ENCODE data around the gene DKK1.
"Not testable (repeated sequence)": the region's sequence is repeated elsewhere in the genome, so short reads cannot be mapped to it uniquely, and the experiment has no call there.

The DKK1 gene

DNA sequence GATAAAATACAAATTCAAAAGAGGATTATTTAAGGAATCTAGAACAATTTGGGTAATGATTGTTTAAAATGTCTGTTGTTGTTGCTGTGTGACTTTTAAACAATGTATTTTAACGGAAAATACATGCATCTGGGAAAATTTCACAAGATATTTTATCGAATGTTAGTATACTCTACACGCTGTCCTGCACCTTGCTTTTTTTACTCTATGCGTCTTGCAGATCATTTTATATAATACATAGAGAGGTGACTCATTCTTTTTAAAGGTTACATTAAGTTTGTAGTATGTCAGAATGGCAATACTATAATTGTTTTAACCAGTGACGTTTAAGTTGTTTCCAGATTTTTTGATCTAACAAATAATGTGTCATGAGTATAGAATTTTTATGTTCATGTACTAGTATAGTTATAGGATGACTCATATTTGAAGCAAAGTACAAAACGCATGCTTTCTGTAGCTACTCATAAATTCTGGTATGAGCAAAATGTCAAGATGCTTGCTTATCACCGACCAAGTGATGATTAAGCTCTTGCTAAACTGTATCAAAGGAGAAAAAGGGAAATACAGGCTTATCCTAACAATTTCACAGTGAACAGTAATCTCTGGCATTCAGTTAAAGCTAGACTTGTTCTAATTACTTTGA lies 4.9 kb downstream of the DKK1 start:
- no peak for DNase-seq

DNA sequence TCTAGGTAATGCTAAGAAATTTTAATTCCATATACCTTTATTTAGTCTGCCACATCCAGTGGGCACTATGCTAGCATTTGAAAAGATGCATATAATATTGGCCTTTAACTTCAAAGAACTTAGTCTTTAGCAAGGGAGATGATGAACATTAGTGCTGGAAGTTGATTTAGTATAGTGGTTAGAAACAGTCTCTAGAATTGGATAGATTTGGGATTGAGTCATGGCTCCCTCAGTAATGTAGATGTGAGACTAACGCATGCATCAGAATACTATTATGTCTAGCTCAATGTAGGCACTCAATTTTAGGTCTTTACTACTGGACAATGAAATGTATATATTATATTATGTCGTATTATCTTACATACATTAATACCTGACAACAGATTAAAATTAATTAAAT lies 5.8 kb downstream of the DKK1 start:
- DNase-seq, result no peak

DNA sequence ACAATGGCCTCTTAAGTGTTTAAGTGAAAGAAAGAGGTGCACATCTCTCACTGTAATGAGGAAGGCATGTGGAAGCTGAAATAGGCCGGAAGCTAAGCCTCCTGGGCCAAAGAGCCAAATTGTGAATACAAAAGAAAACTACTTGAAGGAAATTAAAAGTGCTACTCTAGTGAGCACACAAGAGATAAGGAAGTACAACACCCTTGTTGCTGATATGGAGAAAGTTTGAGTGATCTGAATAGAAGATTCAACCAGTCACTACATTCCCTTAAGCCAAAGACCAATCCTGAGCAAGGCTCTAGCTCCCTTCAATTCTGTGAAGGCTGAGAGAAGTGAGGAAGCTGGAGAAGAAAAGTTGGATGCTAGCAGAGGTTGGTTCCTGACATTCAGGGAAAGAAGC lies 8.2 kb downstream of the DKK1 start:
- DNase-seq, result no peak

DNA sequence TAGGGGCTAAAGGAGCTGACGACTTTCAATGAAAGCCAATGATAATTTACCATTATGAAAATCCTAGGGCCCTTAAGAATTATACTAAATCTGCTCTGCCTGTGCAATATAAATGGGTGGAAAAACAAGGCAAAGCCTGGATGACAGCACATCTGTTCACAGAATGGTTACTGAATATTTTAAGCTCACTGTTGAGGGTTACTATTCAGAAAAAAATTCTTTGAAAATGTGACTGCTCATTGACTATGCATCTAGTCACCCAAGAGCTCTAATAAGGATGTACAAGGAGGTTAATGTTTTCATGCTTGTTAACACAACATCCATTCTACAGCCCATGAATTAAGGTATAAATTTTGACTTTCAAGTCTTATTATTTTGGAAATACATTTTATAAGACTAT lies 8.9 kb downstream of the DKK1 start:
- no peak for DNase-seq

DNA sequence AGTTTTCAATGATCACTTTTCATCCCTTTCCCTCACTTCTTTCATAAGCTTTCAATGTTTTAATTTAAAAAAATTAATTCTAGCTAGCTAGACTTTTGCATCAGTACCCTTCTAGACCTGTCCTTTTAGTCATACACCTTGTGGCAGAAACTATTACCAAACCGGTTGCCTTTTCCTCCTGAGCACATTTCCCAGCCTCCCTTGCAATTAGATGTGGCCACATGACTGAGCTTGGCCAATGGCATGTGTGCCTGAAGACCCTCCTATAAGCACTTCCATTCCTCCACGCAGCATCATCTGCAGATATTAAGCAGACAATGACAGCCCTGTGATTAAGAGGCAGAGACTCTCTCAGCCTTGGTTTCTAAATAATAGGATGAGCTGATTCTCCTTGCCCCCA lies 12.3 kb downstream of the DKK1 start:
- DNase-seq, result no peak

DNA sequence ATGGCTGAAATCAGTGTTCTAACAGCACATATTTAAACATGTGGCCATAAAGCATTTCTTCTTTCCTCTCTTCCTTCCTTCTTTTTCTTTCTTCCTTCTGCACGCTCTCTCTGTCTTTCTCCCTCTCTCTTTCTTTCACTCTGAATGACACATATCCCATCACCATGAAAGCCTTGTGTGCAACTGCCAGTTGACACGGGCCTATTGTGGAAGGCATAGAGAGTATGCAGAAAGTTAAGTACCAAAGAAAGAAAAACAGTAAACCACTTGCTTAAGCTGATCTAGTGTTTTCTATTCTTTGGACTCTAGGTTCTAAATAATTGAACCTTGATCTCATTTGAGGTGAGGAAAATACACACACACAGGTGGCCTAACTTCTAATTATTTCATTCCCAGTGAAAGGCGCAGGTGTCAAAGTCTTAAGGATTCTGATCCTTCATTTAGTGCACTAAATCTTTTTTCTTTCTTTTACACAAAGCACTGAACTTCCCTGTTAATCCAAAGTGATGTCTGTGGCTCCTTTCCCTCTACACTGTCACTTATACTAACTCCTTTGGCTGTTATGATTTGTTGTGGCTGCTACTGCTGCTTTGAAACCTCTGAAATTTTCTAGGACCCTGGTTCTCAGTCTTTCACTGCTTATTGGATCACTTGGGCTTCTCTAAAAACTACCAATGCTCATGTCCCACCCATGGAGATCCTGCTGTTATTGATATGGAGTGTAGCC lies 17.7 kb downstream of the DKK1 start:
- DNase-seq, result no peak

DNA sequence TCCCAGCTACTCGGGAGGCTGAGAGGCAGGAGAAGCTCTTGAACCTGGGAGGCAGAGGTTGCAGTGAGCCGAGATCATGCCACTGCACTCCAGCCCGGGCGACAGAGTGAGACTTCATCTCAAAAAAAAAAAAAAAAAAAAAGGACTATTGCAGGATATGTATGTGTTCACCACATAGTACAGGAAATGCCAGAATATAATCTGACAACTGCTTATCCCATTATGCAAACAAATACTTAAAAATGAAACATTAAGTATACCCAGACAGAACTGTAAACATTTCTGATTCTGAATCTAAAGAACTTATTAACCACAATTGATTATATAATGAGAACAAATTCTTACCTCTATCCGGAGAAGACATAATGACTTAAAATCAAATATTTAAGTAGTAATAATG lies 18.7 kb downstream of the DKK1 start:
- no peak for DNase-seq

DNA sequence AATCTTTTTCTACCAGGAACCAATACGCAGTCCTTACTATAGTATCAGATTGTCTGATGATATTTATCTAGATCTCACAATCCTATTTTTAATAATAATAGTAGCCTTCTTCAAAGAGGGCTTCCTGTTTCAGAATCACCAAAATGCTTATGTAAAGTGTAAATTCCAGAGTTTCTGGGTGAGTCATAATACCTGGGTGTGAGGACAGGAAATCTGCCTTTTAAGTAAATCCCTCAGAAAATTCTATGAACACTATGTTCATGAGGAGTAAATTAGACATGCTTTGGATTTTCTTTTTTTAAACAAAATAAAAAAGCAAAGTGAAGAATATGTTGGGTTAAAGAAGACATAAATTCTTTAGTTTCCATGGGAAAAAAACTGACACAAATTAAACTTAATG lies 20.5 kb downstream of the DKK1 start:
- DNase-seq, result no peak

DNA sequence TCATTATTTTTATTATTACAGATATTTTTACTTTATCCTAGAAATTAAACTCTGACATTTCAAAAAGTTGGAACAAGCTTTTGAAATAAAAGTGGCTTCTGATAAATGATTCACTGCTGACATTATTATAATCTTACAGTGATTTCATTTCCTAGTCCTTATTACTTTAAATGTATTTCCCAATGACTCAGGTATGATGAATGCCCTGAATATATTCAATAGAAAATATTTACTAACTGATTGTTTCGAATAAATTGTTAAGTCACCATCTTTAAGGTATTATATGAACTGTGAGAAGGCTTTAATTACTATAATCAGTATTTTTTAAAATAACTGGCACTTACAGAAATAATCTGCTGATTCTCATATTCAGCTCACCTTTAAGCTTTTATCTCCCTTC lies 21.6 kb downstream of the DKK1 start:
- no peak for DNase-seq

DNA sequence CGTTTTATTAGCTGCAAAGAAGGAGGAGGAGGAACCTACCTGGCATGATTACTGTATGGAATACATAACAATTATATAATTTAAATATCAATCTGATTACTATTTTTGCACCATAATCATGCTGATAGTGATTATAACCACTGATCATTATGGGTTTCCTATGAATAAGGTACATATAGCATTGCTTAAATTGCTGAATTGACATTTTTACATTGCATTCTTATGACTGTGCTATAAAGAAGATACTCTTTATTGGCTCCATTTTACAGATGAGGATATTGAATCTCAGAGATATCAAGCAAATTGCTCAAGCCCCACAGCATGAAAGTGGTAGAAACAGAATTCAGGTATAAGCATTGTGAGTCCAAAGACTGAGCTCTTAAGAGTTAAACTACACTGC lies 23.1 kb downstream of the DKK1 start:
- no peak for DNase-seq

DNA sequence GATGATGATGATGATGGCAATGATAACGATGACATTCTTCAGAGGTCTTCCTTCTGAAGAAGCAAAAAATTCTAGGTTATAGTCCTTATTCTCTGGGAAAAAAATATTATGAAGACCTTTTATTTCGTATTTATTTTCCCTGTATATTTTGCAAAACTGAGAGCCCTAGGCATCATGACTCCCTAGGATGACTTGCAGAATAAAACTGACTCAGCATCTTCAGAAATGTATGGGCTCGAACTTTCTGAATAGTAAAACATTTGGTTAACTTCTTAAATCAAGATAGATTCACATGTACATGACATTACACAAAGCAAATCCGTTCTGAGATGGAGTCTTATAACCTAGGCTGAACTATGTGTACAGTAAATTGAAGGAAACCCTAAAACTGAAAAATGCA lies 29.4 kb downstream of the DKK1 start:
- no peak for DNase-seq

DNA sequence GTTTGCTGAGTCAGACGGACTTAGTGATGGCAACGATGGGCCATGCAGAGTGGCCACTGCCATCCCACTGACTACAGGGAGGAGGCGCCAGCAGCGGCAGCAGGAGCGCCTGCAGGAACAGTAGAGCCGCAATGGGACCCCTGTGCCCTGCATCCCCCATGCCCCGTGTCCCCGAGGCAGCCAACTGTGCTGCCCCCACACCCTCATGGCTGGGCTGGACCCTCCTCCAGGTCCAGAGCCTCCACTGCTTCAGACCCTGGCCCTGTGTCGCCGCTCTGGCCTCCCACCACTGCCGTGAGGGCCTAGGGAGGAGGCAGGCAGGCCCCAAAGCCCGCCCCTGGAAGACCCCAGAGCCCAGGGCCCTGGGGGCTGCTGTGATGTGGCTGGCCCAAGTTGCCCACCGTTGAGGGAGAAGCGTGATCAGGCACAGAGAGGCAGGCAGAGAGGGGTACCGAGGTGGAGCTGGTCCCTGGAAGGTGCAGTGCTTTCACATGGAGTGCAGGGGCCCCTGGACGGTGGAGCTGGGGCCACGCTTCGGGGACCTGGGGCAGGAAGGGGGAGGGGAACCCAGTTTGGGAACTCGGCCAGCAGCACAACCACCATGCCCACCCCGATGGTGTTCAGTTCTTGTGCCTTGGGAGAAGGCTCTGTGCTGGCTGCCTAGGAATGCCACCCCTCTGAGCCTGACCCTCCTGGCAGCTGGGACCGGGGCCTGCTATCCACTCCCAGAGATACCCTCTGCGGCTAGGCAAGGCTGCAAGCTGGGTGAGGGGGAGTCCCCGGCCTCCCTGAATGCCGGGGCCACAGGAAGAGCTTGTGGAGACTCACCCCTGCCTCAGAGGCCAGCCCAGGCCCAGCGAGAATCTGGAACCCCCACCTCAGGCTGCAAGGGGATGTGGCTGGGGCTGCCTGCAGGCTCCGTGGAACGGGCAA lies 32.6 kb downstream of the DKK1 start:
- DNase-seq, result no peak

DNA sequence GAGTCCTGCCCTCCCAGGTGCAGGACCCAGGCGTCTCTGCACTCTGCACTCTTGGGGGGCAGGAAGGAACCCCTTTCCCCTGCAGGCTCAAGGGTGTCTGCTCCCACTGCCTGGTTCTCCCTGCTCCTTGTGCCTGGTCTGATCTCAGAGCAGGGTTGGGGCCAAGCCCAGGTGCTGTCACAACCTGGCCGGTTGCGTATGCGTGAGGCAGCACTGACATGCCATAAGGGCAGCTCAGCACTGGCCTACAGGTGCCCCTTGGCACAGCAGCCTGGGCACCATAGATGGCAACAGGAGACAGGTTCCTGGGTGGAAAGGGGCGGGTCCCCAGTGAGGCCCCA lies 33.2 kb downstream of the DKK1 start:
- no peak for DNase-seq

DNA sequence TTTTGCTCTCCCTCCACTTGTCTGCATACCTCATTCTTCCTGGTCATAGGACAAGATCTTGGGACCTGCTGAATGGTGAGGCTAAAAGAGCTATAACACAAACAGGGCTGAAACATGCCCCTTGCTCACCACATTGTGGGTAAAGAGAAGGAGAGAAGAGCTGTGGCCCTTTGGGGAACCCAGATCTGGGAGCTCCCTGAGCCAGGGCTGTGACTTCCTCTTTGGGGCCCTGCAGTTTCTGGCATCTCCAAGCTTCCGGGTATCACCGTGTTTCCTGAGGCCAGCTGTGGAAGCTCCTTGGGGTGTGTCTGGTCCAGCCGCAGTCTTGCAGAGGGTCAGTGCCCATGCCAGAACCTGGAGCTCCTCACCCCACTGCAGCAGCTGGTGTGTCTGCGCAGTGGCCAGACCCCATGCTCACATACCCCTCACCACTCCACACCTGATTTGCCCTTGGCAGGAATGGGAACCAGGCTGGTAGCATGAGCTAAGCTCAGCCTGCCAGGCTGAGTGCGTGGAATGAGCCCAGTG lies 34.0 kb downstream of the DKK1 start:
- no peak for DNase-seq

DNA sequence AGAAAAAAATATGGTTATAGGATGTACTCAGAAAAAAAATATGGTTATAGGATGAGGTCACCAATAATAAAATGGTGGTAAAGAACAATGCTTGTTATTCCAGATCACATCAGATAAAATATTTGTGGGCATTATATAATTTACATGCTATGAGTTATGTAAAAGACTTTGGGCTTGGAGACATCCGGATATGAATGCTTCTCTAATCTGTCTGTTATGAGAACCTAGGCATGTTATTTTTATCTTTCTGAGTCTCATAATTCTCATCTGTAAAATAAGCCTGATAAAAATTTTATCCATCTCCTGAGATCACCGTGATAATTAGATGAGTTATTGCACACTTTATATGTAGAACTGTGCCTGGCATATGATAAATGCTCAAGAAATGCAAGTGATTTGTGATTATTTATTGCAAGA lies 37.8 kb downstream of the DKK1 start:
- DNase-seq, result no peak

DNA sequence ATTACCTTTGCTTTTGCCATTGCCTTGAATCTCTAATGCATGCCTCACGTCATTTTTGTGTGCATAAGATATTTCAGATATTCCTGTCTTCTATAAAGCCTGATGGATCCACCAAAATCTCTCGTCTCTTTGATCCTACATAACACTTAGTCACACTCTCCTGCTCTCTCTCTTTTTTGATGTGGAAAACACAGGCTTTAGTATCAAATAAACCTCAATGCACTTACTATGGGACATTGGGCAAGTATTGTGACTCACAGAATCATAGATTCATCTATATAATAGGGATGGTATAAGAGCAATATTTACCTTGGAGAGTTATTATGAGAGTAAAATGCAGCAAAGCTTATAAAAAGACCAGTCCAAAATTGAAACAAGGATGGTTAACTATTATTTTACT lies 39.1 kb downstream of the DKK1 start:
- DNase-seq, result no peak

DNA sequence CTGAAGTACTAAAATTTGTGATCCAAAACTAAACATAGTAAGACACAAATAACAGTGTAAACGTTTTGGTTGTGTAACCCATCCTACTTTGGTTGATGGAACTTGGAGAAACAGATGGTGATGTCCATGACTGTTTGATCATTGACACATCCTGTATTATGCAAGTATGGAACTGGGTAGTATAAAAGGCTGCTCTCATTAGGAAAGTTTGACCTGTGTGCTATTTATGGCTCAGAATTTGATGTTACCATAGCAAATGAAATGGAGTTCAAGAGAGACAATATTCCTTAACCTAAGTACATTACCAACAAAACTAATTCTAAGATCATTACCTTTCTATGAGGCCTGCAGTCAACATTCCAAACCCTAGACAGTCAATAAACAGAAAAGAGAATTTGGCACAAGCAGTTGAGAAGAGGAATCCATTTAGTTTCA lies 39.9 kb downstream of the DKK1 start:
- DNase-seq, result no peak

DNA sequence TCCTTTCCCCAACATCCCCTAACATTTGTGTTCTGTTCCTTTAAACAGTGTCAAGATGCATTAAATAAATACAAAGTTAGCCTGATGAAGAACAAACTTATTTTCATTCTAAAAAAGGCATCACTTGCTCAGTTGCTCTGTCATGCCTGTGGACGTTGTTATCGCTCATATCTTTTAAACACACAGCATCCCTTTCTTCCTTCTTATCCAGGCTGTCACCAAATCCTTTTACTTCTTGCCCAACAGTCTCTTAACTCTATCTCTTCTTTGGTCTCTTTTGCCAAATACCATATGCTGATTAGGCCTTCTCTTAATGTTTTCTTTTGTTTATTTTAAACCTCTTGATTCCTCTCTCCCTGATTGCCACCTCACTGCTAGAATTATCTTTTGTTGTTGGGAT lies 43.9 kb downstream of the DKK1 start:
- no peak for DNase-seq

DNA sequence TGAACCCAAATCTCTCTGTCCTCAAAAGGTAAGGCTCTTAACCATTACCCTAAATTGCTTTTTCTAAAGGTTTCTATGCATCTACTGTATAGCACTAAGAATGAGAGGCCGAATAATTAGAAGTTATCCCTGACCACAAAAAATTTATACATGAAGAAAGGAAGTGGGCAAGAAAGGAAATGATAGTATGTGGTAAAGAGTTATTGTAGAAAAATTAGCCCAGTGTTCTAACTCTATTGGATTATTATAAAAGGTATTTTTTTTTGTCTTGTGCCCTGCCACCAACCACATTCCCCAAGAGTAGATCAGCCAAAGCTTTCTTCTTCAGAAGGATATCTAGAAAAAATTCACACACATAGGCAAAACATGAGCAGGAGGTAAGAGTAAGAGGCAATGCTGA lies 45.4 kb downstream of the DKK1 start:
- no peak for DNase-seq

DNA sequence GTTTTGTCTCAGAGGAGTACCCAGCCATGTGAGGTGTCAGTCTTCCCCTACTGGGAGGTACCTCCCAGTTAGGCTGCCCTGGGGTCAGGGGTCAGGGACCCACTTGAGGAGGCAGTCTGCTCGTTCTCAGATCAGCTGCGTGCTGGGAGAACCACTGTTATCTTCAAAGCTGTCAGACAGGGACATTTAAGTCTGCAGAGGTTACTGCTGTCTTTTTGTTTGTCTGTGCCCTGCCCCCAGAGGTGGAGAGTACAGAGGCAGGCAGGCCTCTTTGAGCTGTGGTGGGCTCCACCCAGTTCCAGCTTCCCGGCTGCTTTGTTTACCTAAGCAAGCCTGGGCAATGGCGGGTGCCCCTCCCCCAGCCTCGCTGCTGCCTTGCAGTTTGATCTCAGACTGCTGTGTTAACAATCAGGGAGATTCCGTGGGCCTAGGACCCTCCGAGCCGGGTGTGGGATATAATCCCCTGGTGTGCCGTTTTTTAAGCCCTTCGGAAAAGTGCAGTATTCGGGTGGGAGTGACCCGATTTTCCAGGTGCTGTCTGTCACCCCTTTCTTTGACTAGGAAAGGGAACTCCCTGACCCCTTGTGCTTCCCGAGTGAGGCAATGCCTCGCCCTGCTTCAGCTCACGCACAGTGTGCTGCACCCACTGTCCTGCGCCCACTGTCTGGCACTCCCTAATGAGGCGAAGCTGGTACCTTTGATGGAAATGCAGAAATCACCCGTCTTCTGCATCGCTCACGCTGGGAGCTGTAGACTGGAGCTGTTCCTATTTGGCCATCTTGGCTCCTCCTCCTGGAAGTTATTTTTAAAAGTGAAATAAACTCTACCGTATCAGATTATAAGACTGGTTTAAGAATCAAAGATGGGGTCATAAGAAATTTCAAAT lies 51.7 kb downstream of the DKK1 start:
- DNase-seq, result not testable (repeated sequence)
